GM19438 (cell line): ENCODE results near the gene PTPRN2.

ENCODE experiments used
- ATAC-seq: cut with Tn5 transposase; IDR thresholded peaks from one replicate; pipeline ENCODE4 v1.9.1; 2021; ENCODE audit warnings: low read depth; ENCODE audit not compliant: unreplicated experiment

PTPRN2 gene

DNA sequence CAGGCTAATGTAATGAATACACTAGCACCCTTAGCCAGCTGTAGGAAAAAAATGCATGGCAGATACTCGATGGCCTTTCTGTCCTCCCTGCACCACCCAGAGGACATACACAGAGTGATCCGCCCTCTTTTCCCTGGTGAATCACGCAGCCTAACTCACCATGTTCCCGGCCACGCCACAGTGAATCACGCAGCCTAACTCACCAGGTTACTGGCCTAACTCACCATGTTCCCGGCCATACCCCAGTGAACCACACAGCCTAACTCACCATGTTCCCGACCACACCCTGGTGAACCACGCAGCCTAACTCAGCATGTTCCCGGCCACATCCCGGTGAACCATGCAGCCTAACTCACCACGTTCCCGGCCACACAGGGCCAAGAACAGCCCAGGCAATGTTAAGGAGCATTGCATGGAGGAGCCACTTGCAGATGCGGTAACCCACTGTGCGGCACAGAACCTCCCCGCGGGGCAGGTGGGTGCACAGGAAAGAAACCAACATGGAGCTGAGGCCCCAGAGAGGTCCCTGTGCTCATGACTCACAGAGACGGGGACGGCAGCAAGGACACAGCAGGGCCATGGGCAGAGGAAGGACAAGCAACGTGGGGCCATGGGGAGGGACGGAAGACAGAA is 742.3 kb downstream of the PTPRN2 start:
- ATAC-seq = no peak

DNA sequence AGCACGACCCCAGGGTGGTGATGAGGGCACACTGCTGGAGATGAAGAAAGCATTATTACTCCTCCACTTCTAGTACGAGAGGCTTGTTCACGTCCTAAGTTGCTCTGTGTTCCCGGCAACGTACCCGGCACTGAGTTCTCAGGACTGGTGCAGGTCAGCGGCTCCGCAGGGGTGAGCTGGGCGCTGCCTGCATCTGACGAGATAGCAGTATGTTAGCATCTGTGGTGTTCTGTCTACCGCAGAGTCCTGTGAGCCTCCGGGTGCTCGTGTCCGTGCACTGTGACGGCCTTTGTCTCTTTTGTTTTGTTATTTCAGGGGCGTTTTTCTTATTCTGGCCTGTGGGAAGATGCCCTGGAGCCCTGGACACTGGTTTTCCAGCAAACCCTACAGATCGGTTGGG is 743.0 kb downstream of the PTPRN2 start:
- ATAC-seq = no peak

DNA sequence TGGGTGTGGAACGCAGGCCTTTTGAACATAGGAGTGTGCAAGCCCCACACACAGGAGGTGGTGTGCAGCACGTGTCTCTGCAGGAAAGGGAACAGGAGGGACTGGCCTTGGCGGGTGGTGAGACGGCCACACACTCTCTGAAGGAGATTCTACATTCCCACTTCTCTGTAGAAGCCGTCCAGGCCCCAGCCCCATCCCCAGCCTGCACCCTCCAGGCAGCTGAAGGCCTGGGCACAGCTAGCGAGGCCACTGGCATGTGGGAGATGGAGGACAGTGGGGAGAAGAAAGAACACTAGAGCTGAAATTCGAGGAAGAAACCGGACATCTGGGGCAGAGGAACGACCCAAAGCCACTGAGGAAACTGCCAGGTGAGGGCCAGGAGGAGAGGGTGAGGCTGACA is 743.5 kb downstream of the PTPRN2 start:
- ATAC-seq = no peak

DNA sequence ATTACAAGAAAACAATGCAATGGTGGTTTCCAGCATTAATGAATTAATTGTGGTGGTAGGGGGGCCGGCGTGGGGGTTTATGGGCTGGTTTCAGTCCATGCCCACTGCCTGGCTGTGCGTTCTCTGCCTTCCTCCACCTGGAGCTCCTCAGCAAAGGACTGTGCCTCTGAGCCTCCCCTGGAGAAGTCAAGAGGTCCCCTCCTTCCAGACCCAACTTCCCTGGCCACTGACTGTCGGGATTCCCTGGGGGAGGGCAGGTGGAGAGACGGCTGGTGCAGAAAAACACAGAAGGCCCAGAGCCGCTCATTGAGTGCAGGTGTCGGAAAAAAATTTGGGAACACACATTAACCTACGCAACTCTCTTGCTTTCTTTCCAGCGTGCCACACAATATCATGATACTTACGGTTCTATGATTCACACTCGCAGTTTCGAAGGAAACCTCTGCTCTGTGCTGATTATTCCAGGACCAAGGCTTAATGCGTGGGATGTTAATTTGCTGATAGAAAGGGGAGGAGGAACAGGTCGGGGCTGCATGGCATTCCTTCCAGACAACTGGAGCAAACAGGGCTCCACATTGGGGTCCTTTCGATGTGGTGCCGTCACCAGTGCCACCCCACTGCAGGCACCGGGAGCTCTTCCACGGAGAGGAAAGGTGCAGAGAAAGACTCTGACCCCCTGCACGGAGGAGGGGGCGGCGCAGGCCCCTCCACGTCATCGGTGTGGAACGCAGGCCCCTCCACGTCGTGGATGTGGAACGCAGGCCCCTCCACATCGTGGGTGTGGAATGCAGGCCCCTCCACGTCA is 744.1 kb downstream of the PTPRN2 start:
- no peak for ATAC-seq

DNA sequence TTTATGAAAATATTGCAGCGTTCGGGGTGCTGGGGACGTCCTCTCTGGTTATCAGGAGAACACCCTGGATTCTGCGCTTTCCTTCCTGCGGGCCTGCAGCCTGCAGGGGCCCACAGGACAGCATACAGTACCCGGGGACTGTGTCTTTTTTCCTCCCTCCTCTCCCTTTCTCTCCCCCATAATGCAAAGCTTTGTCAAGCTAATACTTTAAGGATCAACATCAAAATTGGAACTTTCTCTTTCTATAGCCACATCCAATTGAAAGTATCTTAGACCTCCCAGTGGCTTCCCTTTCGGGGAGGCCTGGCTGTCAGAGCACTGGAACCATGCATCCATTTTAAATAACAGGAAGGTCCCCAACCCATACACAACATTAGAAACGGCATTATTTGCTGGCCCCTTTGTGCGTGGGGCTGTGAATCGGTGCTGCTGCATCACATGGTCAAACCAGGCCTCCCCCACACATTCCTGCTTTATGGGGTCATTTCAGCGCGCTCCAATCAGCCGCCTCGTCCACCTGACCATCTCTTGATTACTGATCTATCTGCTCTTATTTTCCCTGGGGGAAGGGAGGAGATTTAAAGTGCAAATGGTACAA is 745.8 kb downstream of the PTPRN2 start:
- no peak for ATAC-seq

DNA sequence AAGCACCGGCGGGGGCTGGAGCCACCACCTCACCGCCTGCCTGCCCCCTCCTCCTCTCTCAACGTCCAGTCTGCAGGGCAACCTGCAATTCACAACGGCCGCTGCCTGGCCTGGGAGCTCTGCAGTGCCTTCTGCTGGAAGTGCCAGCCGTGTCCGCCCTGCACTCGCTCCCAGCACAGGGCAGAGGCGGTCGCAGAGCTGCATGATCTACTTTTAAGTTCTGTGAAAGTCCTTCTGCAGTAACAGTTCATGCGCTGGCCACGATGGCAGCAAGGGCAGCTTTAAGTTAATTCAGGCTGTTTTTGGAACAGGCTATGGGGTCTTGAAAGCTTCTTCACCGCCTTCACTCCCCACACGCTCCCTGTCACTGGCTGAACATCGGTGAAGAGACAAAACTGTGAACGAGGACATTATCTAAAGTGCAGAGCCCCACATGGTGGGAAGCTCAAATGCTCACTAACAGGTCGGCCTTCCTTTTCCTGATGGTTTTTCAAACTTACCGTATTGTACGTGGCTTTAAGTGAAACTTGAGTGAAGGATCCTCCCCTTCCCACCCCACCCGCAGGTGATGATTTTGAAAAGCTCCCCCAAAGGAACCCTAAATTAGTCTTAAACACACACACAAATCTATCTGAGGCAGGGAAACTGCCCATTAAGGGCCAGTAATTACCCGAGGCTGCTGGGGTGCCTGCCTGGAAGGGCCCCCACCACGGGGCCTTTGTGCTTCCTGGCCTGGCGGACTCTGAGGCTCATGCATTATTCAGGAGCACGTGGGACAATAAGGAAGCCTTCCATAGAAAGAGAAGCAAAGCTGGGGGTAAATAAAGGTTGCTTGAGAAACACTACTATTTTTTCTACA is 746.5 kb downstream of the PTPRN2 start:
- ATAC-seq = no peak

DNA sequence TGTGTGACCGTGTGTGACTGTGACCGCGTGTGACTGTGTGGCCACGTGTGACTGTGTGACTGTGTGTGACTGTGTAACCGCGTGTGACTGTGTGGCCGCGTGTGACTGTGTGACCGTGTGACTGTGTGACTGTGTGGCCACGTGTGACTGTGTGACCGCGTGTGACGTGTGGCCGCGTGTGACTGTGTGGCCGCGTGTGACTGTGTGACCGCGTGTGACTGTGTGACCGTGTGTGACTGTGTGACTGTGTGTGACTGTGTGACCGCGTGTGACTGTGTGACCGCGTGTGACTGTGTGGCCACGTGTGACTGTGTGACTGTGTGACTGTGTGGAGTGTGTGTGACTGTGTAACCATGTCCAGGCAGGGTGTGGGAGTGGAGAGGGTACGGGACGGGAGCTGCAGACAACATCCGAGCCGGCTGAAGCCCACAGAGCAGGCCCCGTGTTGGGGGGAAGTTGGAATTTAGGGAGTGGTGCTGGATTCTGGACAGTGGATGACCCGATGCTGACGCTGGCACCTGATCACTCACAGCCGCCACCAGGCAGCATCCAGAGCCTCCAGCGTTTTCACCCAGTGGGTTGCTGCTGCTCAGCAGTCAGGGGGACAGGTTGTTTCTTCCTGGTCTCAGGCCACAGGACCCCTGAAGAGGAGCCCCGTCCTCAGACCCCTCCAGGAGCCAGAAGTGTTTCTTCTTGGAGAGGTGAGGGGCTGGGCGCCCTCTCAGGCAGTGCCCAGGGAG is 747.3 kb downstream of the PTPRN2 start:
- no peak for ATAC-seq

DNA sequence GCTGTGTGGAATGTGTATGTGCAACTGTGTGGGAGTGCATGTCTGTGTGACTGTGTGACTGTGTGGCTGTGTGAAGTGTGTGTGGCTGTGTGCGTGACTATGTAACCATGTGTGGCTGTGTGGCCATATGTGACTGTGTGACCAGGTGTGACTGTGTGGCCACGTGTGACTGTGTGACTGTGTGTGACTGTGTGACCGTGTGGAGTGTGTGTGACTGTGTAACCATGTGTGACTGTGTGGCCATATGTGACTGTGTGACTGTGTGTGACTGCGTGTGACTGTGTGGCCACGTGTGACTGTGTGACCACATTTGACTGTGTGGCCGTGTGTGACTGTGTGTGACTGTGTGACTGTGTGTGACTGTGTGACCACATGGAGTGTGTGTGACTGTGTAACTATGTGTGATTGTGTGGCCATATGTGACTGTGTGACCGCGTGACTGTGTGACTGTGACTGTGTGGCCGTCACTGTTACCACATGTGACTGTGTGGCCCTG is 747.9 kb downstream of the PTPRN2 start:
- no peak for ATAC-seq

DNA sequence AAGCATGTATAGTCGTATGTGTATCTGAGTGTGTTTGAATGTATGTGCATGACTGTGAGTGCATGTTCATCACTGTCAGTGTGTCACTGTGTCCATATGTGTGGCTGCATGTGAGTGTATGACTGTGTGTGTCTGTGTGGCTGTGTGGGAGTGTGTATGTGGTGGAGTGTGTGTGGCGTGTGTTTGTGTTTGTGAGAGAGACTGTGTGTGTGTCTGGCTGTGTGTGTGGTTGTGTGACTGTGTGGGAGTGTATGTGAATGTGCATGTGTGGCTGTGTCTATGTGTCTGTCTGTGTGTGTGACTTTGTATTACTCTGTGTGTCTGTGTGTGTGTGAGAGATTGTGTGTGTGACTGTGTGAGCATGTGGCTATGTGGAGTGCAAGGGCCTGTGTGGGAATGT is 748.4 kb downstream of the PTPRN2 start:
- ATAC-seq = no peak

DNA sequence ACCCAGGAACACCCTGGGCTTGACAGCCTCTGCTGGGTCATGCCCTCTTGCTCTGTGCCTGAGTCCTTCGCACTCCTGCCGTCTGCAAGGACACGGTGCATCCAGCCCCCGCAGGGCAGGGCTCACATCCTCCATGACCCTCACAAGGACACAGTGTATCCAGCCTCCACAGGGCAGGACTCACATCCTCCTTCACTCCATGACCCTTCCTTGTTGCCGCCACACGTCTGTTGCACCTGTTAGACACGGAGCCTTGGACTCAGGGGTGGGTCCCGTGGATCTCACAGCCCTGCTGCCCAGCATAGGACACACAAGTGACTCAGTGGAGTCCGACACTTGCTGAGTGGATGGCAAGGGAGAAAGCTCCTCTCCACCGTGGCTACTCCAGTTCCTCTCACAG is 750.1 kb downstream of the PTPRN2 start:
- no peak for ATAC-seq

DNA sequence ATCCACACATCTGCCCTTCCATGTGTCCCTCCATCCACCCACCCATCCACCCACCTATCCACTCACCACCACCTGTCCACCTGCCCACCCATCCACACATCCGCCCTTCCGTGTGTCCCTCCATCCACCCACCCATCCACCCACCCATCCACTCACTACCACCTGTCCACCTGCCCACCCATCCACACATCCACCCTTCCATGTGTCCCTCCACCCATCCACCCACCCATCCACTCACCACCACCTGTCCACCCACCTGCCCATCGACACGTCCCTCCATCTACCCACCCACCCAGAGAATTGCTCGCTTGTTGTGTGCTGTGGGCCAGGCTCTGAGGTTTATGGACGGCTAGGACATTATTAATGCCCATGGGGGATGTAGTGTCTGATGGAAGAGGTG is 750.6 kb downstream of the PTPRN2 start:
- ATAC-seq = no peak

DNA sequence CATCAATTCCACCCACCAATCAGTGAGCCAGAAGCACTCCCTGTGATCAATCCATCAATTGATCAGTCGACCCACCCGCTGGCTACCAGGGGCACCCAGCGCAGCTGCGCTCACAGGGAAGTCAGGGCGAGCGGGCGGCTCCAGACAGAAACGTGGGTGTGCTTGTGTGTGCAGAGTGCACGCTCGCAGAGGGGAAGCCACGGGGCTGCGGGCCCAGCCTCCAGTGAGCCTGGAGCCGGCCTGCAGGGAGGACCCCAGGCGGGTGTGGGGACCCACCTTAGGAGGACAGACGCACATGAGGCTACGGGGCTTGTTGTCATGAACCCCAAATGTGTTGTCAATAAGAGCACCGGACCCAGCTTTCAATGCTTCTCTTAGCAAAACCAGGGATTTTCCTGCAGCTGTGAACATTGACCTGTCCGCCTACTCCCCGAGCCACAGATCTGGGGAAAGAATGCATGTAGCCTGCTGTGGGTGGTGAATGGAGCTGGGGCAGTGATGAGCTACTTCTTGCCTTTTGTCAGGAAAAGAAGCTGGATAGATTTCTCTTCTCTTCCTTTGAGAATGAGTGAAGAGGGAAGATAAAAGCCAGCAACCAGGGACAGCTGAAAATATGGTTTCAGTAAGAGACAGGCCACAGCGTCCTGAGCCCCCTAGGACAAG is 753.0 kb downstream of the PTPRN2 start:
- no peak for ATAC-seq

DNA sequence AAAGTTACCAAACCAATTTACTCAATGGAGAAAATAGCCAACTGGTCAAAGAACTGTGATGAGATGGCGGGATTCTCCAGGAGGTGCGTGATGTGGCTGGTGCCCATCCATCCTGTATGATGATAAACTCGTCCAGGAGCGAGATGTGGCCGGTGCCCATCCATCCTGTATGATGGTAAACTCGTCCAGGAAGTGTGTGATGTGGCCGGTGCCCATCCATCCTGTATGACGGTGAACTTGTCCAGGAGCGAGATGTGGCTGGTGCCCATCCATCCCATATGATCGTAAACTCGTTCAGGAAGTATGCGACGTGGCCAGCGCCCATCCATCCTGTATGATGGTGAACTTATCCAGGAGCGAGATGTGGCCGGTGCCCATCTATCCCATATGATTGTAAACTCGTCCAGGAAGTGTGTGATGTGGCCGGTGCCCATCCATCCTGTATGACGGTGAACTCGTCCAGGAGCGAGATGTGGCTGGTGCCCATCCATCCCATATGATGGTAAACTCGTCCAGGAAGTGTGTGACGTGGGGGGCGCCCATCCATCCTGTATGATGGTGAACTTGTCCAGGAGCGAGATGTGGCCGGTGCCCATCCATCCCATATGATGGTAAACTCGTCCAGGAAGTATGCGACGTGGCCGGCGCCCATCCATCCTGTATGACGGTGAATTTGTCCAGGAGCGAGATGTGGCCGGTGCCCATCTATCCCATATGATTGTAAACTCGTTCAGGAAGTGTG is 754.6 kb downstream of the PTPRN2 start:
- no peak for ATAC-seq

DNA sequence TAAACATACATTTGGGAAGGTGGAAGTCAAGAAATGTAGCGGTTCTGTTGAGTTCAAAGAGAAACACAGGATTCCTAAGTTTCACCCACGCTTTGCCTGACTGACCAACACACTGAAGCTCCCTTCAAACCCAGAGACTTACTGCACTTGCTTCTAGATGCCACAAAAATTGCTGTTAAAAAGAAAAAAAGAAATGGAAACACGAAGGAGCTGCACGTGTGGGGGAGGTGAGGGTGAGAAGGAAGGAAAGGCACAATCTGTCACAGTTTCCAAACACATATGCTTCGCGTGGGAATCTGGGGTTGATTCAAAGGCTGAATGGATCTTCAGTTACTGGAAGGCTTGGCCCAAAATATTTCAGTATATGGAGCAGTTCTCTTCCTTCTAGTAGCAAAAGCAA is 755.2 kb downstream of the PTPRN2 start:
- ATAC-seq = no peak

DNA sequence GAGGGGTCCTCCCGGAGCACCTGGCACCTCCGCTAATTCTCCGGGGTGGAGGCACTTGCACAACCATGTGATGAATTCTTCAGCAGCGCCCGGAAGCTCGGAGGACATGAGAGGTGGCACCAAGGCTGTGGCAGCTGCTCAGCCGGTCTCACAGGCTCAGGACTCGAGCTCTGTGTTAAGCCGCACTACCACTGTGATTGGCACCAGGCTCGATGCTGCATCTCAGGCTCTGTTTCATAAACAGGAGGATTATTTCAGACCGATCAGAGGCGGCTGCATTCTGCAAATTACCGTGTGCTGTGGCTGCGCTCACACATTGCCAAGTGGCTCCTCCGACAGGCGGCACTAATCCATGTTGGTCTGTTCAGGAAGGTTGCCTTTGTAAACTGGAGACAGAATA is 755.6 kb downstream of the PTPRN2 start:
- no peak for ATAC-seq

DNA sequence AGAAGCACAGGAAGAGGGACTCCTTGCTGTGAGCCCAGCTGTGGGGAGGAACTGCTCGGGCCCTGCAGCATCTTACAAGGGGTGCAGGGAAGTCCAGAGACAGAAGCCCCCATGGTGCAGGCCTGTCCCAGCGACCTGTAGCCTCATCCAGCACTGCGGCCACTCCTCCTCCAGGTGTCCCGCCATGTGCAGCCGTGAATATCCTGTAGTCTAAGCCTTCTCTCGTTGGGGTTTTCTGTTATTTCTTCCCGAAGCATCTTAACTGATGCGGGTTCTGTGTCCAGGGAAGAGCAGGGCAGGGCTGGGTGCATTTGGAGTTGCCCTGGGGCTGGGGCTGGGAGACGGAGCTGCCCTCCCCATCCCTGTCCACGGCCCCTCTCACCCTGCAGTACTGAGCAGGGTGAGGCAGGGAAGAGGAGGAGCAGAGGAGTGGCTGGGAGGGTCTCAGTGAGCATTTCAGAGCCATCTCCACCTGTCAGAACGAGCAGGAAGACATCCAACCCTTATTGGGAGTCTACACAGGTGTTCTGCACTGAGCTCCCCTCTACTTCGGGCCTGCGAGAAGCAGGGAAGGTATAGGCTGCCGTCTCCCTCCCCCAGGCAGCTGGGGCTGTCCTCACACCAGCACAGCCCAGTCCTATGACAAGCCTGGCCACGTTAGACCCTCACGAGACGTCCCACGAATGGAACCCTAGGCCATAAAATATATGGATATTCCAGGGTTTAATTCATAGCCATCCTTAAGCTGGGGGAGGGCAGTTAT is 756.3 kb downstream of the PTPRN2 start:
- no peak for ATAC-seq

DNA sequence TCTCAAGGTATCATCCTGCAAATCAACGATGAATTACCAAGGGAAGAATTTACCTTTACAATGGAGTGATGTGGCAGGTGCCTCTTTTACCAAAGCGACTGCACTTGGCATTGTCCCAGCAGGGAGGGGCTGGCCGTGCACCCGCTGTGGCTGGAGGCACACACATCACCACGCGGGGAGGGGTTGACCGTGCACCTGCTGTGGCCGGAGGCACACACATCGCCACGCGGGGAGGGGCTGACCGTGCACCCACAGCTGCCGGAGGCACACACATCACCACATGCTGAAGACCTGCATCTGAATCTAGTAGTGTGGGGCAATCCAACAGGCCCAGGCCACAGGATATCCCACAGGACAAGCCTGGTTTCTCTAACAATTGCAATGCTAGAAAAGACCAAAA is 757.3 kb downstream of the PTPRN2 start:
- no peak for ATAC-seq

DNA sequence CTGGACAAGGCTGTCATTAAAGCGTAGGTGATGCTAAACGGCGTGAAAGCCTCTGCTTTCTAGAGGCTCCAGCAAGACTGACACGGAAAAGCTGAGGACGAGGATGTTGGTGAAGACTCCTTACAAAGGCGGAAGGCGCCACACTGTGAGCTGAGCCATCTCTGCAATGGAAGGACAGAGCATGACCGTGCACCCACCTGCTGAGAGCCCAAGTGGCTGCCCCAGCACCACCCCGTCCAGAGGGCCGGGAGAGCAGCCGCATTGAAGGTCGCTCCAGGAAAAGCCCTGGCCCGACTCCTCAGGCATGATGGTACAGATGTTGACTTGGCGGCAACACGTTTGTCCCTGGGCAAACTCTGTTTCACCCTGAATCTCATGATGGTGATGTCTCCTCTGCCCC is 758.1 kb downstream of the PTPRN2 start:
- ATAC-seq = no peak
